Keratinocyte (primary cell): ENCODE data around the gene CAD. TPM values are rescaled to one million over a fixed set of nuclear protein-coding genes. Genes with fewer than 3 reads are reported as not detected.

Experiments
- DNase-seq: peaks from one replicate; pipeline ENCODE4 v3.0.0-alpha.2; 2011; ENCODE audit warnings: low read depth, missing footprints, low spot score
- FAIRE-seq: peaks from 2 replicates; lab custom pipeline; 2011; peaks lifted over from hg19 to GRCh38; lab: Jason Lieb, UNC
- H2AFZ ChIP-seq: 2 replicates; pipeline ENCODE4 v1.6.0; 2012; ENCODE audit warnings: low read length, control low read depth, inconsistent platforms; ENCODE audit not compliant: control insufficient read depth
- H3K27ac ChIP-seq: 2 replicates; pipeline ENCODE4 v1.5.1; 2011; ENCODE audit warnings: low read length; ENCODE audit not compliant: control insufficient read depth, insufficient read depth
- H3K27me3 ChIP-seq: 3 replicates; pipeline ENCODE4 v1.6.0; 2011; ENCODE audit warnings: low read length; ENCODE audit not compliant: control insufficient read depth, insufficient read depth; ENCODE audit errors: extremely low read depth
- H3K36me3 ChIP-seq, 2 experiments: 2 replicates in 1 of 2; 3 replicates in 1 of 2; pipeline ENCODE4 v1.5.1; 2011; ENCODE audit warnings: low read length in 2 of 2, mild to moderate bottlenecking in 1 of 2; ENCODE audit not compliant: control insufficient read depth in 2 of 2, insufficient read depth in 2 of 2; ENCODE audit errors: extremely low read depth in 1 of 2
- H3K4me1 ChIP-seq: 3 replicates; pipeline ENCODE4 v1.5.1; 2011; ENCODE audit warnings: low read length; ENCODE audit not compliant: control insufficient read depth, insufficient read depth; ENCODE audit errors: extremely low read depth
- H3K4me2 ChIP-seq: 3 replicates; pipeline ENCODE4 v1.6.0; 2011; ENCODE audit warnings: low read depth, low read length; ENCODE audit not compliant: control insufficient read depth, insufficient read depth; ENCODE audit errors: extremely low read depth
- H3K4me3 ChIP-seq, 3 experiments: fragments of 200-600 bp in 1 of 3; sonication (generic) in 1 of 3; 2 replicates in 2 of 3; 3 replicates in 1 of 3; pipeline ENCODE4 v1.5.1; 2011 to 2016; ENCODE audit warnings: low read length in 3 of 3, mild to moderate bottlenecking in 3 of 3, control low read depth in 2 of 3, inconsistent platforms in 1 of 3, low read depth in 1 of 3, mixed read lengths in 1 of 3, mixed run types in 1 of 3, moderate library complexity in 1 of 3; ENCODE audit not compliant: control insufficient read depth in 2 of 3, insufficient read depth in 2 of 3; ENCODE audit errors: extremely low read depth in 1 of 3
- H3K79me2 ChIP-seq: 2 replicates; pipeline ENCODE4 v1.6.0; 2012; ENCODE audit warnings: low read length; ENCODE audit not compliant: control insufficient read depth, insufficient read depth
- H3K9ac ChIP-seq: 3 replicates; pipeline ENCODE4 v1.6.0; 2011; ENCODE audit warnings: low read length; ENCODE audit not compliant: control insufficient read depth, insufficient read depth; ENCODE audit errors: extremely low read depth
- H3K9me1 ChIP-seq: 3 replicates; pipeline ENCODE4 v1.6.0; 2011; ENCODE audit warnings: low read length; ENCODE audit not compliant: control insufficient read depth, insufficient read depth; ENCODE audit errors: extremely low read depth
- H3K9me3 ChIP-seq: 2 replicates; pipeline ENCODE4 v1.5.1; 2012; ENCODE audit warnings: low read depth, low read length; ENCODE audit not compliant: control insufficient read depth
- H4K20me1 ChIP-seq: 3 replicates; pipeline ENCODE4 v1.6.0; 2011; ENCODE audit warnings: low read length; ENCODE audit not compliant: control insufficient read depth, insufficient read depth; ENCODE audit errors: extremely low read depth
- CTCF ChIP-seq, 3 experiments: IDR thresholded peaks in 1 of 3; conservative IDR thresholded peaks in 1 of 3; optimal IDR thresholded peaks in 1 of 3; 2 replicates in 2 of 3; 3 replicates in 1 of 3; pipeline versions ENCODE3 to v1.5.1; 2011; ENCODE audit warnings: low read length in 3 of 3, mild to moderate bottlenecking in 3 of 3, moderate library complexity in 2 of 3, control low read depth in 1 of 3, inconsistent platforms in 1 of 3; ENCODE audit not compliant: insufficient read depth in 2 of 3; ENCODE audit errors: extremely low read depth in 1 of 3
- EZH2 ChIP-seq: IDR thresholded peaks from one replicate; pipeline ENCODE4 v1.6.1; 2012; ENCODE audit warnings: inconsistent platforms, mild to moderate bottlenecking, low read length, moderate library complexity
- dilution Hi-C: fragments of 300-500 bp; cut with MboI; formaldehyde crosslinking; loops from one replicate; pipeline ENCODE4 v1.7.0; 2020; ENCODE audit warnings: low sequenced_read_pairs; ENCODE audit not compliant: extremely low pct_ligation_motif_present
- polyA plus RNA-seq, 5 experiments: library from polyadenylated mRNA; depleted of rRNA in 3 of 5; stranded (reverse) in 3 of 5; stranded (forward) in 1 of 5; unstranded in 1 of 5; fragments of >200 nt; gene quantifications; 1 replicate in 1 of 5; 2 replicates in 3 of 5; 3 replicates in 1 of 5; pipeline versions ENCODE4 v1.2.1 to v1.2.3, GENCODE V29; 2011 to 2012; ENCODE audit warnings: missing spikeins in 2 of 5, low read depth in 1 of 5, low replicate concordance in 1 of 5

CAD gene
- polyA plus RNA-seq, 1 donor (not counting 4 experiments of a cell fraction or from before 2014, with no cell fraction given), result 21.0 TPM

GRCh38 chr2:27281855-27282559 is 64.8 kb downstream of the CAD start, which contains the start of gene TRIM54:
Gene TRIM54, plus strand, starts transcription at chr2:27282429. Its CDS starts 303 bp downstream, at chr2:27282732.
- no peaks in the 10 kb centered on the region for H3K36me3 ChIP-seq
- dilution Hi-C loops, result no loop called here
- no peaks in the 10 kb centered on the region for H3K9me3 ChIP-seq
- no peak within 1 kb of the TSS for H3K9ac ChIP-seq
- H3K4me1 ChIP-seq, result no peaks in the 10 kb centered on the region
- no peaks in the 10 kb centered on the region for H3K79me2 ChIP-seq
- no peak within 1 kb of the TSS for H3K4me3 ChIP-seq
- H3K4me2 ChIP-seq, result no peak within 1 kb of the TSS
- TF ChIP-seq EZH2, result no peak
- no peak for TF ChIP-seq CTCF (optimal IDR thresholded peaks at IDR 0.05 in 1 of 3, IDR thresholded peaks at IDR 0.05 in 1 of 3, conservative IDR thresholded peaks at IDR 0.05 in 1 of 3; ENCODE audit: extremely low read depth in 1 of 3, insufficient read depth in 2 of 3, low read length in 3 of 3)
- DNase-seq (no peak), FAIRE-seq (no peak)
- no peaks in the 10 kb centered on the region for H4K20me1 ChIP-seq
- H3K9me1 ChIP-seq, result no peaks in the 10 kb centered on the region
- H3K27ac ChIP-seq, result no peak within 1 kb of the TSS
- H3K27me3 ChIP-seq, result peaks cover 18% of the 10 kb centered on the region
- H2AFZ ChIP-seq, result no peak within 1 kb of the TSS

GRCh38 chr2:27282892-27283291 is 65.7 kb downstream of the CAD start:
- Histone ChIP-seq H3K9me3 (no peaks in the 10 kb centered on the region), H4K20me1 (no peaks in the 10 kb centered on the region), H3K4me3 (no peak overlapping the region), H3K36me3 (no peaks in the 10 kb centered on the region), H3K27me3 (peaks cover 23% of the 10 kb centered on the region), H3K4me2 (no peak overlapping the region), H3K79me2 (no peaks in the 10 kb centered on the region), H3K27ac (no peak overlapping the region), H3K9me1 (no peaks in the 10 kb centered on the region), H2AFZ (no peak overlapping the region), H3K9ac (no peak overlapping the region), H3K4me1 (no peaks in the 10 kb centered on the region)
- dilution Hi-C loops, result no loop called here
- TF ChIP-seq EZH2 (peak; percentile 2), CTCF (optimal IDR thresholded peaks at IDR 0.05 in 1 of 3, IDR thresholded peaks at IDR 0.05 in 1 of 3, conservative IDR thresholded peaks at IDR 0.05 in 1 of 3; ENCODE audit: extremely low read depth in 1 of 3, insufficient read depth in 2 of 3, low read length in 3 of 3) (no peak)
- DNase-seq (no peak), FAIRE-seq (no peak)
